VCaP (cell line): ENCODE measurements around the gene RAG1.
"Not testable (repeated sequence)": the region's sequence is repeated elsewhere in the genome, so short reads cannot be mapped to it uniquely, and the experiment has no call there.

ENCODE experiments used
- H3K27ac ChIP-seq: fragments of 450-650 bp; 2 replicates; pipeline ENCODE4 v1.5.1; 2017
- TF ChIP-seq, protein P1 (sequence below): fragments of 450-650 bp; conservative IDR thresholded peaks from 2 replicates; pipeline ENCODE4 v1.5.1; 2017; ENCODE audit warnings: mild to moderate bottlenecking, moderate library complexity

Gene RAG1

DNA sequence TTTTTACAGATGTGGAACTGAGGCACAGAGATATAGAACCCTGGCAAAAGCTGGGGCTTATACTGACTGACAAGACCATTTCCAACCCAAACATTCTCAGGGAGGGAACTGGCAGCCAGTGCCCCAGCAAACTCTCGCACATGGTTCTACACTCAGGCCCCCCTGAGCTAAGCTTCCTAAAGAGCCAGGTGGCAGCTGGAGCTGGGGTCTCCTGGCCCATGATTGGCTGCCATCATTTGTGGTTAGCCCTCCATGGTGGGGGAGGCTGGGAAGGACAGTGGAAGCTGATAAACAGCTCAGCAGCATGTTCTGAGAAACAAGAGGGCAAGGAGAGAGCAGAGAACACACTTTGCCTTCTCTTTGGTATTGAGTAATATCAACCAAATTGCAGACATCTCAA lies at the start of gene RAG1:
Gene RAG1 (plus strand): TSS at position 314 of the 400 bp plus-strand sequence. CDS start 5,298 bp downstream, outside the sequence.
- TF ChIP-seq, protein P1, sequence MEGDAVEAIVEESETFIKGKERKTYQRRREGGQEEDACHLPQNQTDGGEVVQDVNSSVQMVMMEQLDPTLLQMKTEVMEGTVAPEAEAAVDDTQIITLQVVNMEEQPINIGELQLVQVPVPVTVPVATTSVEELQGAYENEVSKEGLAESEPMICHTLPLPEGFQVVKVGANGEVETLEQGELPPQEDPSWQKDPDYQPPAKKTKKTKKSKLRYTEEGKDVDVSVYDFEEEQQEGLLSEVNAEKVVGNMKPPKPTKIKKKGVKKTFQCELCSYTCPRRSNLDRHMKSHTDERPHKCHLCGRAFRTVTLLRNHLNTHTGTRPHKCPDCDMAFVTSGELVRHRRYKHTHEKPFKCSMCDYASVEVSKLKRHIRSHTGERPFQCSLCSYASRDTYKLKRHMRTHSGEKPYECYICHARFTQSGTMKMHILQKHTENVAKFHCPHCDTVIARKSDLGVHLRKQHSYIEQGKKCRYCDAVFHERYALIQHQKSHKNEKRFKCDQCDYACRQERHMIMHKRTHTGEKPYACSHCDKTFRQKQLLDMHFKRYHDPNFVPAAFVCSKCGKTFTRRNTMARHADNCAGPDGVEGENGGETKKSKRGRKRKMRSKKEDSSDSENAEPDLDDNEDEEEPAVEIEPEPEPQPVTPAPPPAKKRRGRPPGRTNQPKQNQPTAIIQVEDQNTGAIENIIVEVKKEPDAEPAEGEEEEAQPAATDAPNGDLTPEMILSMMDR: no peak
- H3K27ac ChIP-seq: no peak within 1 kb of the TSS

DNA sequence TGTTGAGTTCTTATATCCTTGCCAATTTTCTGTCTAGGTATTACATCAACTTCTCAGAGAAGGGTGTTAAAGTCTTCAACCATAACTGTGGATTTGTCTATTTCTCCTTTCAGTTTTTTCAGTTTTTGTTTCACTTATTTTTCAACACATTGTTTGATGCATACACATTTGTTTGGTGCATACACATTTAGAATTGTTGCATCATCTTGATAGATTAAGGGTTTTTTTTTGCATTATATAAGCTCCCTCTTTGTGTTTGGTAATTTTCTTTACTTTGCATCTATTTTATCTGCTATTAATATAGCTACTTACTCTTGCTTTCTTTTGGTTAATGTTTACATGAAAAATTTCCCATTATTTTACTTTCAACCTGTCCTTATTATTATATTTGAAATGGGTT lies 37.0 kb upstream of the RAG1 start:
- H3K27ac ChIP-seq: no peak overlapping the region
- TF ChIP-seq, protein P1: no peak

DNA sequence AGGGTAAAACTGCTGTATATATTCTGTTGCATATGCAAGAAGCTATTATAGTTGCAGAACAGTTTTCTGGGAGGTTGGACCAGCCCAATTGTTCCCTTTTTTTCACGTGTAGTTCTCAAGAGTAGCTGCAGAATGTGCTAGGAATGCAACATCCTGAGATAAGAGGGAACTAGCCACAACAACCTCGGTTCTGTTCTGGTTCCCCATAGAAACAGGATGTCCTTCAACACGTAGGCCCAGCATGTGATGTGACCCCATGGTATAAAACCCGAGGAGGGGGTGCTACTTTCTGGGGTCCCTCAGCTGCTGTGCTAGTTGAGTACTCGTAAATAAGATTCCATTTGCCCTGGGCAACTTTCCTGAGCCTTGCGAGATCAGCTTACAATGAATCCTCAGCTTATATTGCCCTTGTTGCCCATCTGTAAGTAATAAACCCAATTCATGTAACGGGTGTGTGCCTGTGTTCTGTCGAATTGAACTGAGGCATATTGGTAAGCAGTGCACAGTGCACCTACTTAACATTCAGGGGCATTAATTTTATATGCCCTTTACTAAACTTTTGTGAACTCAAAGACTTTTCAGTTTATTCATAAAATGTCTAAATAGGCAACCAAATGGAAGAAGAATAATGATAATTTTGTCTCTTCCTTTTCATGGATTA lies 34.7 kb upstream of the RAG1 start:
- H3K27ac ChIP-seq: no peak overlapping the region
- TF ChIP-seq, protein P1: no peak

DNA sequence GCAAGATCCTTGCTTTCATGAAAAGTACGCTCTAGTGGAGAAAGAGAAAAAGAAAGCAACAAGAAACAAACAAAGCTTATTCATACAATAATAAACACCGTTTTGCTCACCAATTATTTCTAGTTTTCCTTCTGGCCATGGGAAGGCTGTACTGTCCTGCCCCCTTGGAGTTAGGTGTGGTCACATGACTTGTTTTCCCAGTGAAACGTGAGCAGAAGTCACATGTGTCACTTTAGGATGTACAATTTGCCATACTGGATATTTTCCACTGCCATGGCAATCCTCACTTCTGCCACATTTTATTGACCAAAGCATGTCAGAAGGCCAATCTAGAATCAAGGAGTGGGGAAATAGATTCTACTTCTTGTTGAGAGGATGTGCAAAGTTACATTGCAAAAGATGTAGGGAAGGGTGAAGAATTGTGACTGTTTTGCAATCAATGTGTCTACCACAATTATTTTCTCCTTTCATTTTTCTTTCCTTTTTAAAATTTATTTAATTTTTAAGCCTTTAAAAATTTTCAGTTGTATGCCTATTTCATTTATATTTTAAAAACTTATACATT lies 33.4 kb upstream of the RAG1 start:
- no peak overlapping the region for H3K27ac ChIP-seq
- TF ChIP-seq, protein P1: no peak

DNA sequence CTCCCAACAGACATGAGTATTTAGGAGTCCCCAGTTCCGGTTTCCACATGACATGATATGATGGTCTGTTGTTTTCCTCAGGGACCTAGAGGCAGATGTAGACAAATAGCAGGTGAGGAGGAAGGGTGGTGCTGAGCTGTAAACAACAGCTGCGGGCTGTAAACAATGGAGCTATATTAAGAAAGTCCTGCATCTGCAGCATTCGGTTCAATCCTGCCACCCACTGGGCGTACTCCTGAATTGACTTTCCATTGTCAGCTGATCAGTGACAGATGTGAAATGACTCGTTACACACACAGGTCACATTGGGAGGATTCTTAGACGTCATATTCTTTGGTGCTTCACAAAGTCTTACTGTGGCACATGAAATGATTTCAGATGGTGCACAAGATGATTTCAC lies 26.8 kb upstream of the RAG1 start:
- no peak overlapping the region for H3K27ac ChIP-seq
- TF ChIP-seq, protein P1: no peak; the same call in 1 of the 2 replicates

DNA sequence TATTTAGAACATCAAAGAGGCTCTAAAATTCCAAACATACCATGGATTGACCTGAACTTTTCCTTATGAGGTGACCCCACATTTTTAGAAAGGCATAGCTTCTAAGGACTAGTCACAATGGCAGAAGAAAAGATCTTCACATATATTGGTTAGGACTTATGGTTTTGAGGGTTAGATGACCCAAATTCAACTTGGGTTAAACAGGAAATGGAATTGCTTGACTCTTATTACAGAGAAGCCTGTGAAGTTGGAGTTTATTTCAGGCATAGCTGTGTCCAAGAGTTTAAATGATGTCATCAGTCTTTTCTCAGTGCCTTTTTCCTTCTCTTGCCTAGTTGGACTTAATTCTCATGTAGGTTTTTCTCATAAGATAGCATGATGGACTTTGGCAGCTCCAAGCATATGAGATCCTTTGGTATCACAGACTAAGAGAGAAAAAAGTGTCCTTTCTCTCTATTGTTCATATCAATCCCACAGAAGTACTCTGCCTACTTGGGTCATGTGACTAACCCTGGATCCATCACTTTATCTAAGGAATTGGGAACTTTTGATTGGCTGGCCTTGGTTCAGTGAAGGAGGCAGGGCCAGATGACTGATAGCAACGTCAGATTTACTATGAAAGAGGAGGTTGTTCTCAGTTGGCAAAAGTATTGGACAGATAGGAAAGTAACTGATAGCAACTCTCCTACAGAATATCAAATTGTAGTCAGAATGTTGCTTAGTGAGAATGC lies 17.3 kb upstream of the RAG1 start:
- H3K27ac ChIP-seq: no peak overlapping the region
- TF ChIP-seq, protein P1: no peak

DNA sequence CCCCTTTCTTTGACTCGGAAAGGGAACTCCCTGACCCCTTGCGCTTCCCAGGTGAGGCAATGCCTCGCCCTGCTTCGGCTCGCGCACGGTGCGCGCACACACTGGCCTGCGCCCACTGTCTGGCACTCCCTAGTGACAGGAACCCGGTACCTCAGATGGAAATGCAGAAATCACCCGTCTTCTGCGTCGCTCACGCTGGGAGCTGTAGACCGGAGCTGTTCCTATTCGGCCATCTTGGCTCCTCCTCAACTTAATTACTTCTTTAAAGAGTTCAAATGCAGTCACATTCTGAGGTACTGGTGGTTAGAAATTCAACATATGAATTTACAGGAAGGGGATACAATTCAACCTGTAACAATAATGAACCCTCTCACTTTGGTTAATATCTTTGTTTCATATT lies 10.4 kb upstream of the RAG1 start:
- not testable (repeated sequence) for H3K27ac ChIP-seq

DNA sequence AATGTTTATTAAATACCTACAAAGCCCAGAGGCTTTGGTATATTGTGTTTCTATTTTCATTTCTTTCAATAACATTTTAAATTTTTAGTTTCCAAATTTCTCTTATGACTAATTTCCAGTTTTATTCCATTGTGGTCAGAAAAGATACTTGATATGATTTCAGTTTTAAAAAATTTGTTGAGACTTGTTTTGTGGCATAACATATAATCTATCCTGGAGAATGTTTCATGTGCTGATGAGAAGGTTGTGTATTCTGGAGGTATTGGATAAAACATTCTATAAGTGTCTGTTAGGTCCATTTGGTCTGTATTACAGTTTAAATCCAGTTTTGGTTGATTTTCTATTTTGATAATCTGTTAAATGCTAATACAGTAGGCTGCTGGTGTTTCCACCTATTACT lies 9.8 kb upstream of the RAG1 start:
- no peak overlapping the region for H3K27ac ChIP-seq

More for the DNA sequence above, 9.8 kb upstream of the RAG1 start:
- TF ChIP-seq, protein P1: no peak
